HG03139 (cell line): Measurements from ENCODE around the gene CCSER1.
"Not testable (repeated sequence)": the region's sequence is repeated elsewhere in the genome, so short reads cannot be mapped to it uniquely, and the experiment has no call there.

Experiments used
- ATAC-seq: cut with Tn5 transposase; IDR thresholded peaks from one replicate; pipeline ENCODE4 v1.9.1; 2021; ENCODE audit not compliant: unreplicated experiment

Gene CCSER1

DNA sequence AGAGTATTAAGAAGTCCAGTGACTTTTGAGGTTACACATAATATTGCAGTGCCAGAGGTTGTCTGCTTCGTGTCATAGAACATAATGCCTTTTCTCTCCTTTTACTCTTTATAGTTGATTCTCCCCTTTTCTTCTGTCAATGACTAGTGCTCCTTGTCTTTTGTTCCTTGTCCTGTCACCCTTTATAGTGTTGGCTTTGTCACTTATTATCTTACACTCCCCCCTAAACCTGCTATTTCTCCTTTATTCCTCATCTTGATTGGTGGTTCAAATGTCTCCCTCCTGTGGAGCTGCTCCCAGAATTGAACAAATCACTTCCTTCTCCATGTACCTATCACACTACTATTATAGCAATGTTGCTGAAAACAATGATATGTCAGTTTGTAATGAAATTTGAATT is 1320.0 kb downstream of the CCSER1 start:
- no peak for ATAC-seq

DNA sequence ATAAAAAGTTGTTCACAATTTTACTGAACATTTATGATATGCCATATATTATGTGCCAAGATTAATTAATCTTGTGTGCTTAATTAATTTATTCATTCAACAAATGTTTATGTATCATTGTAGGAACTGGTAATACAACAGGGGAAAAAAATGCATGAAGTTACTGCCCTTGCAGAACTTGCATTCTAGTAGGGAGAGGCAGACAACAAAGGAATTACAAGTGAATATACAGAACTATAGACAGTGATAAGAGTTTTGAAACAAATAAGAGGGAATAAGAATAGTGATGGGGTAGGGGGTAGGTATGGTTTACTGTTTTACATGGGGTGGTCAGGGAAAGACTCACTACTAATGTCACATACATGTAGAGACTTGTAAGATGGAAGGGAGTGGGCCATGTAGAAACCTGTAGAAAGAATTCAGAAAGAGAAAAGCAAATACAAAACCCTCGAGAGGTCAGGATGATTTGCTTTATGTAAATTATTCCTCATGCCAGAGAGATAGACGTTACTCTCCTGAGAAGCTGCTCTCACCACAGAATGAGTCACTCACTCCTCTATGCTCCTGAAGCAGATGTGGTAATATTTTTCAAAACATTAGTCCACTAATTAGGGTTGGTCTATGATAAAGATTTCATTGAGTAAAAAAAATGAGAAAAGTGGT is 1321.6 kb downstream of the CCSER1 start:
- no peak for ATAC-seq

DNA sequence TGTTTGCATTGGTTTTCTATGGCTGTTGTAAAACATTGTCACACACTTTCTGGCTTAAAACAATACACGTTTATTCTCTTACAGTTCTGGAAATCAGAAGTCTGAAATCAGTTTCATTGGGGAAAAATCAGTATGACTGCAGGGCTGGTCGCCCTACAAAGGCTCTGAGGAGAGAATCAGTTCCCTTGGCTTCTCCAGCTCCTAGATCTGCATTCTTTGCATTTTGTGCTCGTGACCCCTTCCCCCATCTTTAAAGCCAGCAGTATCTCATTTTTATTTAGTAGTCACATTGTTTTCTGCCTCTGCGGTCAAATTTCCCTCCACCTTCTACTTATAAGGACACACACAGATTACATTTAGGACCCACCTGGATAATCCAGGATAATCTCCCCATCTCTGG is 1326.9 kb downstream of the CCSER1 start:
- ATAC-seq = no peak

DNA sequence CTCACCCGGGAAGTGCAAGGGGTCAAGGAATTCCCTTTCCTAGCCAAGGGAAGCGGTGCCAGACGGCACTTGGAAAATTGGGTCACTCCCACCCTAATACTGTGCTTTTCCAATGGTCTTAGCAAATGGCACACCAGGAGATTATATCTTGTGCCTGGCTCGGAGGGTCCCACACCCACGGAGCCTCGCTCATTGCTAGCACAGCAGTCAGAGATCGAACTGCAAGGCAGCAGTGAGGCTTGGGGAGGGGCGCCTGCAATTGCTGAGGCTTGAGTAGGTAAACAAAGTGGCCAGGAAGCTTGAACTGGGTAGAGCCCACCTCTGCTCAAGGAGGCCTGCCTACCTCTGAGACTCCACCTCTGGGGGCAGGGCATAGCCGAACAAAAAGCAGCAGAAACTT is 1335.4 kb downstream of the CCSER1 start:
- not testable (repeated sequence) for ATAC-seq

DNA sequence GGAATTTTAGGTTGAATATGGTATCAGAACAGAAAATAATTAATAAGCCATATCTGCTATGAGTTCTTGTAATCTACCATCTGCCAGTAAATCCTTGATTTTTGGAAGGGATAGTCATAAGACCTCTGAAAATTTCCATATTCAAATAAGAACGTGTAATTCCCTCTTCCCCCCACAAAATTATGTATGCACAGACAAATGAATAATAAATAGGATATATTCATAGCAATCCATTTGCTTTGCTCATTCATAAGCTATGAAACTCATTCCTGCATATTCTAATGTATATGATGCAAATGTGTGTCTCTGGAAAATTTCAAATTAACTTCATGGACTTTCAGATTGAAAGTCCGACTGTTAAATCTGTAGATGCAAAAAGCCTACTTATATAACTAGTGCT is 1343.5 kb downstream of the CCSER1 start:
- ATAC-seq = no peak

DNA sequence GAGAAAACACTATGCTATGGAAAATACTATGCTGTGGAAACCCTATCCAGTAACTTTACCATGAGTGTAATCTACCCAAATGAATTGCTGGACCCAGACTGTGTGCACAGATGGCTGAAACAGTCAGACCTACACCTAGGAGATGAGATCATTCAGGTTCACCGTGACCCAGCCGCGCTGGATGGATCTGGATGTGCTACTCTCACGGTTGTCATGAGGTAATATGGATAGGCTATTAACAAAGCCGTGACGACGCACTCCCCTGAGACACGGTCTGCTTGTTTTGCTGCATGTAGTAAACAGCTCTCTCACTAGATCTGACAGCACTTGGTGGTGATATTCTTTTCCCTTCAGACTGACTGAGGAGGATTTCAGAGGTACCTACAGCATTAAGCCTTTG is 1344.1 kb downstream of the CCSER1 start:
- no peak for ATAC-seq

DNA sequence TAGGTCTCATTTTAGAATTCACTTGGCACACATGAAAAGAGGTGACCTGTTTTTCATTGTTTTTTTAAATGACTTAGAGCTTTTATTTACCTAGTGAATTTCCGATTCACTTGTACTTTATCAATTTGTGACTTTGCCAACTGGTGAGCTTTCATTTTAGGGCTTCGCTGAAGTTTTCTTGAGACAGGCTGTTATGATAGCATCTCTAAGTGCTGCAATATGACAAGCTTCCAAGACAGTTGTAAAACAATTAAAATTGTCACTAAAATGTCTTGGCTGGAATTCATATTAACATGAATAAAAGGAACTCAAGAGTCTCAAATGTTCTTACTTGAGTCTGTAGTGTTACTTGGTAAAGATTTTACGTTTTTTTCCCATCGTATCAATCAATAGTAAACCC is 1344.9 kb downstream of the CCSER1 start:
- ATAC-seq = no peak

DNA sequence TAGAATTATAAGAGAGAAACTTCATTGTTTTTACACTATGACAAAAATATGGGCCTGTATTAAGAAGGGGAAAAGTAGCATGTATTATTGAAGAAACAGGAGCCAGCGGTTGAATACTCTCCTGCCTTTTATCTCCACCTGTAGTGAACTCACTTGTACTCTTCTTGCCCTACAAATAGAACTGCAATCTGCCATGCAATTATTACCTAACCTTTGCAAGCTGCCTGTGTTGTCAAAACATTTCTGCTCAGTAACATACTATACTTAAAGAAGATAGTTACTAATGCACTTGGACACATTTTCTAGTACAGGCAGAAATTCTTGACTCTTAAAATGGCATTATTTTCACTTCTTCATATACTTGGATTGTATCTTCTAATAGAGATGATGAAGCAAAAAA is 1358.2 kb downstream of the CCSER1 start:
- no peak for ATAC-seq

DNA sequence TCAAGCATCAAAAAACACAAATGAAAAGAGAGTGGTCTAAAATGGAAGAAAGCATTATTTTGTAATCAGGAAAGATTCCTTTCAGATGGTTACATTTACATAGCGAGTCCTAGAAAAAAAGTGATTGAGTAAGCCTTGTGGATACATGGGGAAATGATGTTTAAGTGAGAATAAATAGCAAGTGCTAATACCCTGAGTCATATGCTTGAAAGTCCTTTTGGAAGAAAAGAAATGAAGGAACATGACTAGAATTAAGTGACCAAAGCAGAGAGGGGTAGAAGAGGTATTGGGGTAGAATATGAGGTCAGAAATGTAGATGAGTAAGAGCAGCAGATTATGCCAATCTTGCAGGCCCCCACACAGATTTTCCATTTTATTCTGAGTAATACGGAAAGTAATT is 1361.8 kb downstream of the CCSER1 start:
- no peak for ATAC-seq

DNA sequence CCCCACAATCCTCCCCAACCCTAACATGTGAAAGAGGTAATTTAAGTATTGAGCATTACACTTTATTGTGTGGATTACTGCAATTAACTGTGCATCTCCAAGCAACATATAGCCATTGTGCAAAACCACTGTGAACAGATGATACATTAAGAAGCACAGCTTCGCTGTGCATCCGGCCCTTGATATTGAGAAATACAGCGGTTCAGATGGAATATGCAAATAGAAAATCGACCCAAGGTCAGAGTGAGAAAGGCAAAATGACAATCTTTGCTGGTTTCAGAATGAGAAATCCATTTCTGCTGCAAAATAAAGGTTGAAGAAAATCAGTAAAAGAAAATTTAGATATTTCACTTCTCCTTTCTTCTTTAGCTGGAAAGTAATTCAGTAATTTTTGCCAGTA is 1370.7 kb downstream of the CCSER1 start:
- ATAC-seq = no peak

DNA sequence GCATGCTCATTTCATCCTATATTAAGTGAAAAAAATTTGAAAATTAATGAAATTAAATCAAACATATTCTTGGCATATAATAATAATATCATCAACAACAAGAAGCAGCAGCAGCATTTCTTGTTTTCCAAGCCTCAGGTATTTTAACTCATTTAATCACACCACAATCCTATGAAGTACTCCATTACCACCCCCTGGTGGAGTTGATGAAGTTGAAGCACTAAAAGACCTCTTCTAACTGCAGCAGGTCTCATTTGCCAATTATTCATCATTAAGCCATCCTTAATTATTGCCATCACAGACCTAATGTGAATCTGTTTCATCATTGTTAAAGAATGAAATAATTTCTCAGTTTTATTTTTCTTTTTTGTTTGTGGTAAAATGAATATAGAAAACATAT is 1375.2 kb downstream of the CCSER1 start:
- ATAC-seq = no peak

DNA sequence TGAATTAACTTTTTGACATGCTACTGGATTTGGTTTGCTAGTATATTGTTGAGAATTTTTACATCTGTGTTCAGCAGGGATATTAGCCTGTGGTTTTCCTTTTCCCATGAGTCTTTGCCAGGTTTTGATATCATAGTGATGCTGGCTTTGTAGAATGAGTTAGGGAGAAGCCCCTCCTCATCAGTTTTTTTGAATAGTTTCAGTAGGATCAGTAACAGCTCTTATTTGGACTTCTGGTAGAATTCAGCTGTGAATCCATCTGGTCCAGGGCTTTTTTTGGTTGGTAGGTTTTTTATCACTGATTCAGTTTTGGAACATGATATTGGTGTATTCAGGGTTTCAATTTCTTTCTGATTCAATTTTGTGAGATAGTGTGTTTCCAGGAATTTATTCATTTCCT is 1386.1 kb downstream of the CCSER1 start:
- no peak for ATAC-seq

DNA sequence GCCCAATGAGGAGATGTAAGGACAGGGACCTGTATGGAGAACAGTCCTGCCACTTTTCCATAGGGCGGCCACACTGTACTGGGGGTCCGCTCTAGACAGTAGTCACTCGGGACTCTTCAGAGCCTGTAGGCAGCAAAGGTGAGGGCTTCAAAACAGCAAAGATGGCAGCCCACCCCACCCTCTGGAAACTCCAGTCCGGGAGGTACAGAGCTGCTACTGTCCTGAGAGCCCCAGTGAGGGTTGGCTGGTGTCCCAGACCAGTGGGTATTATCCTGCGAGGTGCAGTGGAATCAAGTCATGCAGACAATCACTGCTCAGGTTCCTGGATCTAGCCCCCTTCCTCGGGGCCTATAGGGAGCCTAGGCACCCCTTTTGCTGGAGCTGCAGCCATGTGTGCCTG is 1392.0 kb downstream of the CCSER1 start:
- ATAC-seq = no peak

DNA sequence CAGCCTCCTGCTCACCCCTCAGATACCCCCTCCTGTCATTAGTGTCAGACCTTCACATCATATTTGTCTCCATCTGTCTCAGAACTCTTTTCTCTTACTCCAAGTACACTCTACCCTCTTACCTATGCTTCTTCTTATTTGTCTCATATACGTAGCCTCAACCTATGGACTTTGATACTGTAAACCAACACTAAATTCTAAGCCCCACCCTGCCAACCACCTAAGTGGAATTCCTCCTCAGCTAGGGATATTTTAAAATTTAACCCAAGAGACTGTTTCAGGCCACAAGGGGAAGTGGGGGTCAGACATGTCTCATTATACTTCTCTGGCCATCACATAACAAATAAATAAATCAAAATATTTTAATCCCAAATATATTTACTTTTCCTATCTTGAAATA is 1398.4 kb downstream of the CCSER1 start:
- ATAC-seq = no peak

DNA sequence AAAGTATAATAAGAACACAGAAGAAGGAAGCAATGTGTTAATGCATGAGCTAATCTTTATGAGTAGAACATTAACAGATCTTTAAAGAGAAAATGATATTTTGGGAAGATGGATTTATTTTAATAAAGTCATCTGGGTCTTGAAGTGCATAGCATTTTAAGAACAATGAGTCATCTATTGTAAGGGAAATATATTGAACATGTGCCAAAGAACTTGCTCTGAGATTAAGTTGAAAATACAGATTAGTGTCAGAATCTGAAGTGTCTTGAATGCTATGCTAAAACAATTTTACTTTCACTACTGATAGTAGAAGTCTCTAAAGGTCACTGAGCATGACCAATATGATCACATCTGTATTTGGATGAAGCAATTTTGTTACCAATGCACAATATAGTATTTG is 1399.9 kb downstream of the CCSER1 start:
- ATAC-seq = no peak

DNA sequence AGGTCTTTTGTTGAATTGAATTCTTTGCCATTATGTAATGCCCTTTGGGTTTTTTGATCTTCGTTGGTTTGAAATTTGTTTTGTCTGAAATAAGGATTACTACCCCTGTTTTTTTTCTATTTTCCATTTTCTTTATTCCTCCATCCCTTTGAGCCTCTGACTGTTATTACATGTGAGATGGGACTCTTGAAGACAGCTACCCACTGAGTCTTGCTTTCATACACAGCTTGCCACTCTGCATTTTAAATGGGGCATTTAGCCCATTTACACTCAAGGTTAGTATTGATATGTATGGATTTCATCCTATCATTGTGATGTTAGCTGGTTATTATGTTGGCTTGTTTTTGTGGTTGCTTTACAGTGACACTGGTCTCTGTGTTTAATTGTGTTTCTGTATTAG is 1440.4 kb downstream of the CCSER1 start:
- no peak for ATAC-seq

DNA sequence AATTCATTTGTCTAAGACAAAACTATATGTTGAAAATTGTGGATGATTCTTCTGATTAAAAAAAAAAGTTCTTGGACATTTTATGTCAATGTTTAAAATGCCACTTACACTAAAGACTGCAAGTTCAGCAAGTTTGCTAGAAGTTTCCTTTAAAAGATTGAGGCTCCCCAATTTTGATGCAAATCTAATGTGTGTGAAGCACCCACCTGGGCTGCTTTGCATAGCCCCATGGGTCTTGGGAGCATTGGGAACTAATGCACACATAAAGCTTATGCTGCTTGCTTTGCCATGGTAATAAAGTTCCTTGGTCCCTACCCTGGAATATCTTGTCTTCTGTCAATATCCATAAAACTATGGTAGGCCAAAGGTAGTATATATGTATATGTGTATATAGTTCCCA is 1450.7 kb downstream of the CCSER1 start:
- ATAC-seq = no peak

DNA sequence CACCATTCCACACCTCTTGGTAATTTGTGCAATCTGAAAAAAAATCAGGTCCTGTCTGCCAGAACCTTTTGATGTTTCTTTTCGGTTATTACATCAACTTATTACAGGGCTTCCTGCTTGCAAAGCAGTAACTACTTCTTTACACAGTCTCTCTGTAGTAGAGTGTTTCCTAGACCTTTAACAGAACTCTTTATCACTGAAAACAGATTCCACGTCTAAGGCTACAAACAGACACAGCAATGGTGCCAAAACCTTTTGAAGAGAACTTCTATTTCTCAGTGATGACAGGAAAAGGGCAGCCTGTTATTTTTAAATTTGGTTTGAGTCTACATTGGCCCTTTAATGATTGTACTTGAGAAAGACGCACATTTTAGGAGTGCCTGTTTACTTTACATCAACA is 1463.1 kb downstream of the CCSER1 start:
- no peak for ATAC-seq

DNA sequence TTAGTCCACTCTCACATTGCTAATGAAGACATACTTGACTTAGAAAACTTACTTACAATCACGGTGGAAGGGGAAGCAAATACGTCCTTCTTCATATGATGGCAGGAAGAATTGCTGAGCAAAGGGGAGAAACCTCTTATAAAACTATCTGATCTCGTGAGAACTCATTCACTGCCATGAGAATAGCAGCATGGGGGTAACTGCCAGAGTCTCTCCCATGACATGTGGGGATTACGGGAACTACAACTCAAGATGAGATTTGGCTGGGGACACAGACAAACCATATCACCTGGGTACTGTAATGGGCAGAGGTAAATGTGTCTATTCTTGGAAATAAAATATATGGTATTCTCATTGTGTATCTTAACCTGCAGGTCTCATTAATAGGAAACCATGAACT is 1464.9 kb downstream of the CCSER1 start:
- ATAC-seq = no peak

DNA sequence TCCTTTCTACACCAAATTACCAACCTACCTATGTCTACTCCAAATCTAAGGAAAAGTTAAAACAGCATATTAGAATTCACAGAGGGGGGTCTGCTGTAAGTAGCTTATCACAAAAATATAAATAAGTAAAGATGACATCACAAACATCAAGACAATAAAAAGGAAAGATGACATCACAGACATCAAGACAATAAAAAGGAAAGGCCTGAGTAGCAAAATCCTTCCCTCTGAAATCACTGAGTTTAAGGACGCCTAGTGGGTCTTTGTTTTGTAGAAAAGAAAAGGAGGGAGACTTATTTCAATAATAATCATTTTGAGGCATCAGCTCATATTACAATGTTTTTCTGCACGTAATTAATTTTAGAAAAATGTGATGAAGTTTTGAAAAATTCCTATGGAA is 1469.5 kb downstream of the CCSER1 start:
- no peak for ATAC-seq

DNA sequence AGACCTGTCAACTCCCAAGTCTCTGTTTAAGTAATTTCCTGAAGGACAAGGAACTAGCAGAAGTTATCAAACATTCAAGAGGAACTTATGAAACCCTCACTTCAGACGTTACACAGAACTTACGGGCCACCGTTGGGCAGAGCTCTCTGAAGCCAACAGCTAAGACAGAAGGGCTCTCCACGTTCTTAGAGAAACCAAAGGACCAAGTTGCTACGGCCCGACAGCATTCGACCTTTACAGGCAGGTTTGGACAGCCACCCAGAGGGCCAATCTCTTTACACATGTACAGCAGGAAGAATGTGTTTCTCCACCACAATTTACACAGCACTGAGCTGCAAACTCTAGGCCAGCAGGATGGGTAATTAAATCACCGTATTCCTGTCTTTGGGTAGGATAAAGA is 1471.5 kb downstream of the CCSER1 start:
- no peak for ATAC-seq

DNA sequence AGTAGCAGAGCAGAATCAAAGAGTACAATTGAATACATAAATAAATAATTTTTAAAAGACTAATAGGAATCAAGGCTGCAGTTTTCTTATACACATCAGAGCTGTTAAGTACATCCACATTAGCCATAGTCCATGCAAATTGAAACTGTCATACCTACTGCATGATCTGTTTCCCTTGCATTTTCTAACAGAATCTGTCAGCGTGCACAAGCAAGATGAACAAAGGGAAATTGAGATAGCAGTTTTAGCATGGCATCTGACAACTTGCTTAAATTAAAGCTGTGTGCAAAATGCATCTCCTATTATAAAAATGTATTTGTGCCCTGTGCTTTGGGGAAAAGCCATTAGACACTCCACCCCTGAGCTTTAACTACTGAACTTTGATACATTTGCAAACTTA is 1473.1 kb downstream of the CCSER1 start:
- no peak for ATAC-seq

DNA sequence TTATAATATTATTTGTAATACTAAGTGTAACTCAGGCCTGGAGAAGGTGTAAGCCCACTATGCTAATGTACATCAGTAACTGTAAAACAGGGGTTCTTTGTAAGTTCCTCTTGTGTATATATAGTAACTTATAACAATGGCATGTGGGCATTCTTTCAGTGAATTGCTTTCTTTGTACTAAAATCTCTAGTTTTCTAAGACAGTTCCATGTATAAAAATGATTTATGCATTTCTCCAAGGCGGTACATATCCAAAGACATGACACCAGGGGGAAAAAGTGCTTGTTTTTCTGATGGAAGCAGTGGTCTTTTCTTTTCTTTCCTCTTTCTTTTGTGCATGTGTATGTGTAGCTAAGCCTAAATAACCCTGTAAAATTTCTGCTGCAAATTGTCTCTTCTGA is 1474.2 kb downstream of the CCSER1 start:
- no peak for ATAC-seq

DNA sequence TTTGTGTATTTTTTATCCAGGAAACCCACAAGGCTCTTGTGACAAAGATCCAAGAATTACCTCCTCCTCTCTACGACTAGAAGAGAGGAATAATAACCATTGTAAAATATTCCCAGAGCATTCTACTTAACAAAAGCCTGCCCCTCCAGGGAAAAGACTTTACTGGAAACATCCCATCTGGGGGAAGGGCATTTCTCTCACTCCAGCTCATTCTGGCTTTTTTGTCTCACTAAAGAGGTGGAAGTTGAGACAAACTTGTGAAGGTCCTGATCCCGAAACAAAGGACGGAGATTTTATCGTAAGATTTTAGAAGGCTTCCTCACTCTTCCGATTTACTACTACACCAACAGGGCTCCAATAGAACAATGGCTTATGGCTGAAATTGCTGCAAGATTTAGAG is 1484.6 kb downstream of the CCSER1 start:
- no peak for ATAC-seq
